SH-SY5Y (cell line): ENCODE measurements around the gene PIK3AP1.

Experiments
- GATA2 ChIP-seq: IDR thresholded peaks from 2 replicates; pipeline ENCODE4 v1.6.1; 2011; ENCODE audit warnings: mild to moderate bottlenecking, low read depth, low read length
- GATA3 ChIP-seq: IDR thresholded peaks from 2 replicates; pipeline ENCODE4 v1.6.1; 2011; ENCODE audit warnings: low read depth, mild to moderate bottlenecking, low read length, moderate library complexity

- TF ChIP-seq GATA3: no peak
- TF ChIP-seq GATA2: no peak
These were observed 64.7 kb downstream of the PIK3AP1 start for GRCh38 chr10:96655461-96656197.
